Progenitor cell of endocrine pancreas (in vitro differentiated cells): ENCODE measurements around the gene PGAM1. TPM values are rescaled to one million over a fixed set of nuclear protein-coding genes. Genes with fewer than 3 reads are reported as not detected.

Experiments
- DNase-seq: peaks from one replicate; pipeline ENCODE4 v3.0.0; 2021; ENCODE audit warnings: low spot score; ENCODE audit not compliant: unreplicated experiment
- H3K27ac Mint-ChIP-seq: 2 replicates; pipeline ENCODE4 v1.8.0; 2021; ENCODE audit warnings: mild to moderate bottlenecking, moderate library complexity, mixed read lengths
- H3K27me3 Mint-ChIP-seq: 2 replicates; pipeline ENCODE4 v1.8.0; 2021; ENCODE audit warnings: mixed read lengths
- H3K36me3 Mint-ChIP-seq: 2 replicates; pipeline ENCODE4 v1.8.0; 2022; ENCODE audit warnings: mixed read lengths; ENCODE audit not compliant: insufficient read depth
- H3K4me1 Mint-ChIP-seq: 2 replicates; pipeline ENCODE4 v1.8.0; 2021; ENCODE audit warnings: low read depth, mixed read lengths
- H3K4me3 Mint-ChIP-seq: 2 replicates; pipeline ENCODE4 v1.8.0; 2021; ENCODE audit warnings: low read depth, mild to moderate bottlenecking, moderate library complexity, mixed read lengths
- H3K9me3 Mint-ChIP-seq: 2 replicates; pipeline ENCODE4 v1.8.0; 2021; ENCODE audit warnings: low read depth, mixed read lengths
- CTCF ChIP-seq: fragments of 200-600 bp; sonication (generic); IDR thresholded peaks from one replicate; pipeline ENCODE4 v1.5.0; 2021; ENCODE audit warnings: antibody characterized with exemption, mild to moderate bottlenecking; ENCODE audit not compliant: unreplicated experiment
- long read RNA-seq: library from polyadenylated mRNA; unstranded; transcript quantifications from one replicate; pipeline ENCODE4 v2.0.0, GENCODE V29; 2020
- total RNA-seq: library from RNA; stranded (reverse); gene quantifications from 2 replicates; pipeline ENCODE4 v1.2.1, GENCODE V29; 2021

The PGAM1 gene
- total RNA-seq: 130 and 137 TPM in 2 replicates
- long read RNA-seq, transcript PGAM1-201 (4 exons, 1,830 nt): major isoform, 1,219 of 1,243 reads
- long read RNA-seq, partial matches to known transcripts: 18 of 1,243 reads
- long read RNA-seq, other reads (novel, unspliced or antisense): 5 of 1,243 reads

GRCh38 chr10:97425964-97426775, at the start of gene PGAM1:
TSS of gene PGAM1 (plus strand) at chr10:97426191. CDS start at chr10:97426308, 117 bp downstream.
- DNase-seq: peak; percentile 95
- H3K9me3 Mint-ChIP-seq: no peaks in the 10 kb centered on the region
- peak; percentile 63 for TF ChIP-seq CTCF
- H3K4me1 Mint-ChIP-seq: peaks cover 18% of the 10 kb centered on the region
- H3K4me3 Mint-ChIP-seq: peak within 1 kb of the TSS; percentile 91
- peaks cover 8% of the 10 kb centered on the region for H3K36me3 Mint-ChIP-seq
- peak within 1 kb of the TSS; percentile 96 for H3K27ac Mint-ChIP-seq
- H3K27me3 Mint-ChIP-seq: no peaks in the 10 kb centered on the region

- no peaks in the 10 kb centered on the region for H3K27me3 Mint-ChIP-seq
- H3K27ac Mint-ChIP-seq: no peak overlapping the region
- no peak for TF ChIP-seq CTCF
- no peak overlapping the region for H3K4me3 Mint-ChIP-seq
- H3K4me1 Mint-ChIP-seq: no peaks in the 10 kb centered on the region
- H3K9me3 Mint-ChIP-seq: no peaks in the 10 kb centered on the region
- H3K36me3 Mint-ChIP-seq: peaks cover 3% of the 10 kb centered on the region
- DNase-seq: no peak
These were observed 49.6 kb upstream of the PGAM1 start for GRCh38 chr10:97376413-97376812.

- no peak overlapping the region for H3K4me3 Mint-ChIP-seq
- H3K27me3 Mint-ChIP-seq: no peaks in the 10 kb centered on the region
- H3K4me1 Mint-ChIP-seq: no peaks in the 10 kb centered on the region
- H3K9me3 Mint-ChIP-seq: no peaks in the 10 kb centered on the region
- no peak for TF ChIP-seq CTCF
- H3K27ac Mint-ChIP-seq: no peak overlapping the region
- no peak for DNase-seq
- H3K36me3 Mint-ChIP-seq: peaks cover 3% of the 10 kb centered on the region
These were observed 46.8 kb upstream of the PGAM1 start for GRCh38 chr10:97378933-97379921.

- no peak overlapping the region for H3K27ac Mint-ChIP-seq
- no peak for DNase-seq
- no peaks in the 10 kb centered on the region for H3K4me1 Mint-ChIP-seq
- H3K27me3 Mint-ChIP-seq: no peaks in the 10 kb centered on the region
- no peaks in the 10 kb centered on the region for H3K9me3 Mint-ChIP-seq
- no peak overlapping the region for H3K4me3 Mint-ChIP-seq
- TF ChIP-seq CTCF: no peak
- peaks cover 3% of the 10 kb centered on the region for H3K36me3 Mint-ChIP-seq
These were observed 45.5 kb upstream of the PGAM1 start for GRCh38 chr10:97380516-97380915.

GRCh38 chr10:97381626-97382025, 44.4 kb upstream of the PGAM1 start:
- H3K4me1 Mint-ChIP-seq: no peaks in the 10 kb centered on the region

More at GRCh38 chr10:97381626-97382025, 44.4 kb upstream of the PGAM1 start:
- no peak overlapping the region for H3K27ac Mint-ChIP-seq
- no peaks in the 10 kb centered on the region for H3K9me3 Mint-ChIP-seq
- H3K4me3 Mint-ChIP-seq: no peak overlapping the region
- no peak for DNase-seq
- TF ChIP-seq CTCF: no peak
- peaks cover under 1% of the 10 kb centered on the region for H3K36me3 Mint-ChIP-seq
- no peaks in the 10 kb centered on the region for H3K27me3 Mint-ChIP-seq
